DMS 273 treated with DMSO at 0.1 percent for 48 hours (cell line): ENCODE results near the gene RSBN1L.
"Not testable (repeated sequence)": the region's sequence is repeated elsewhere in the genome, so short reads cannot be mapped to it uniquely, and the experiment has no call there.

ENCODE experiments used
- DNase-seq: peaks from one replicate; lab custom pipeline; 2025; lab: John Stamatoyannopoulos, UW

The RSBN1L gene

GRCh38 chr7:77687747-77688144 is 8.5 kb upstream of the RSBN1L start:
- DNase-seq: no peak

GRCh38 chr7:77690289-77690688 is 6.0 kb upstream of the RSBN1L start:
- DNase-seq: no peak

GRCh38 chr7:77691892-77692491 is 4.3 kb upstream of the RSBN1L start:
- no peak for DNase-seq

GRCh38 chr7:77693830-77694583 is 2.3 kb upstream of the RSBN1L start:
- DNase-seq: no peak

- peak; percentile 49 for DNase-seq
Observed at GRCh38 chr7:77696643-77697534, 630 bp downstream of the RSBN1L start.

GRCh38 chr7:77697535-77697831 is 1.2 kb downstream of the RSBN1L start:
- DNase-seq: no peak

- DNase-seq: no peak
Observed at GRCh38 chr7:77698042-77698625, 1.9 kb downstream of the RSBN1L start.

GRCh38 chr7:77699056-77699455 is 2.8 kb downstream of the RSBN1L start:
- no peak for DNase-seq

GRCh38 chr7:77702513-77702912 is 6.3 kb downstream of the RSBN1L start:
- DNase-seq: no peak

GRCh38 chr7:77702968-77703472 is 6.8 kb downstream of the RSBN1L start:
- no peak for DNase-seq

GRCh38 chr7:77703669-77704068 is 7.4 kb downstream of the RSBN1L start:
- DNase-seq: not testable (repeated sequence)

GRCh38 chr7:77707504-77707992 is 11.3 kb downstream of the RSBN1L start:
- no peak for DNase-seq

GRCh38 chr7:77710067-77710466 is 13.8 kb downstream of the RSBN1L start:
- DNase-seq: no peak

- DNase-seq: no peak
Observed at GRCh38 chr7:77710861-77711260, 14.6 kb downstream of the RSBN1L start.

- DNase-seq: no peak
Observed at GRCh38 chr7:77714195-77714594, 17.9 kb downstream of the RSBN1L start.

- not testable (repeated sequence) for DNase-seq
Observed at GRCh38 chr7:77714931-77715330, 18.7 kb downstream of the RSBN1L start.

- no peak for DNase-seq
Observed at GRCh38 chr7:77716804-77717203, 20.5 kb downstream of the RSBN1L start.

GRCh38 chr7:77717566-77717965 is 21.3 kb downstream of the RSBN1L start:
- not testable (repeated sequence) for DNase-seq

- no peak for DNase-seq
Observed at GRCh38 chr7:77727527-77727926, 31.3 kb downstream of the RSBN1L start.

- peak; percentile 87 for DNase-seq
Observed at GRCh38 chr7:77727936-77728701, 31.9 kb downstream of the RSBN1L start.

- DNase-seq: no peak
Observed at GRCh38 chr7:77729574-77730348, 33.5 kb downstream of the RSBN1L start.
